ENCODE data around the gene LYRM4.

DNA sequence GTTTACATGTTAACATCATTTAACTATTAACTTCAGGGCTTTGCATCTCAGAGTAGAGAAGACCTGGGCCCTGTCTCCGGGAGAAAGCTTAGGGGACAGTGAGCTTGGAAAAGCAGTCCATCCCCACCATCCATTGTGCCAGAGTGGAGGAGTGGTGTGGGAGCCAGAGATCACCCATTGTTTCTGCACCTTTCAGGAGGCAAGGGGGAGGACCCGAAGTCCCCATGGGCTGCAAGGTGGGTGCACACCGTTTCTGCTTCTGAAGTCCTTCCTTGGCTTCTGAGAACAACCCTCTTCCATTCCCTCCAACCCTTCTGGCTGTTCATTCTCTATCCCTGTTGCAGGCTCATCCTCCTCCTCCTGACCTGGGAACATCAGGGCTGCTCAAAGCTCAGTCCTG is 179.6 kb downstream of the LYRM4 start:
- no peak for TF ChIP-seq POLR2A (IDR thresholded peaks at IDR 0.05; ENCODE audit: low read length)
- TF ChIP-seq GATA1 (IDR thresholded peaks at IDR 0.05; ENCODE audit: low read depth, low read length) = no peak

Measured in erythroblast (primary cell).